ENCODE measurements around the gene FGD3. TPM values are rescaled to one million over a fixed set of nuclear protein-coding genes. Genes with fewer than 3 reads are reported as not detected.

FGD3 gene
- total RNA-seq, 4 donors from 2014 or later, result 4.3 to 5.1 (median 4.9) TPM

DNA sequence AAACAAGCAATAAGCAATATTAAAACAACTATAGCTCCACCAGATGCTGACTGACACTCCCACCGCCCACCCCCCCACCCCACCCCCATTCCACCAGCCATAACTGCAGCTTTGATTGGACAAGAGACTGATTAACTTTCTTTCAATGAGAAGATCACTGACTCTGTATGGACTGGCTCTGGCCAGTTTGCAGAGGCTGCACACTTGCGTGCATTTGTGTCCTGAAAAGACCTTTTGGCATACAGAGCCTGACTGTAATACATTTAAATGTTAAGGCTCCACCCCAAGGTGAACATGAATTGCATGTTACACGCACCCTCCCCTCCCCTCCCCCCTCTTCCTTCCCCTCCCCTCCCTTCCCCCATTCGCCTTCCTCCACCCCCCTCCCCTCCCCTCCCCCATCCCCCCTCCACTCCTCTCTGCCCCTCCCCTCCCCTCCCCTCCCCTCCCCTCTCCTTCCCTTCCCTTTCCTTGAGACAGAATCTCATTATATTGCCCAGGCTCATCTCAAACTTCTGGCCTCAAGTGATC, 31.1 kb downstream of the FGD3 start:
- H3K27ac ChIP-seq (replicated peaks in 1 of 4), result no peak overlapping the region
- no peak for DNase-seq (ENCODE audit: extremely low spot score)
- peaks cover 0 to 4% (median 0%) of the 10 kb centered on the region in 4 donors for H3K36me3 ChIP-seq
- H3K9me3 ChIP-seq, result no peaks in the 10 kb centered on the region
- 47% methylated on average over 3 of the region's 4 CpGs for WGBS
- H3K4me3 ChIP-seq, result no peak overlapping the region
- H3K4me1 ChIP-seq, result peaks cover 0 to 14% (median 5%) of the 10 kb centered on the region in 4 donors
- intact Hi-C loops (cut with DNase I), result no loop called here
- H3K27me3 ChIP-seq, result no peaks in the 10 kb centered on the region
- no peak for TF ChIP-seq POLR2A (IDR thresholded peaks at IDR 0.05; ENCODE audit: low read depth)
- TF ChIP-seq, protein P1, sequence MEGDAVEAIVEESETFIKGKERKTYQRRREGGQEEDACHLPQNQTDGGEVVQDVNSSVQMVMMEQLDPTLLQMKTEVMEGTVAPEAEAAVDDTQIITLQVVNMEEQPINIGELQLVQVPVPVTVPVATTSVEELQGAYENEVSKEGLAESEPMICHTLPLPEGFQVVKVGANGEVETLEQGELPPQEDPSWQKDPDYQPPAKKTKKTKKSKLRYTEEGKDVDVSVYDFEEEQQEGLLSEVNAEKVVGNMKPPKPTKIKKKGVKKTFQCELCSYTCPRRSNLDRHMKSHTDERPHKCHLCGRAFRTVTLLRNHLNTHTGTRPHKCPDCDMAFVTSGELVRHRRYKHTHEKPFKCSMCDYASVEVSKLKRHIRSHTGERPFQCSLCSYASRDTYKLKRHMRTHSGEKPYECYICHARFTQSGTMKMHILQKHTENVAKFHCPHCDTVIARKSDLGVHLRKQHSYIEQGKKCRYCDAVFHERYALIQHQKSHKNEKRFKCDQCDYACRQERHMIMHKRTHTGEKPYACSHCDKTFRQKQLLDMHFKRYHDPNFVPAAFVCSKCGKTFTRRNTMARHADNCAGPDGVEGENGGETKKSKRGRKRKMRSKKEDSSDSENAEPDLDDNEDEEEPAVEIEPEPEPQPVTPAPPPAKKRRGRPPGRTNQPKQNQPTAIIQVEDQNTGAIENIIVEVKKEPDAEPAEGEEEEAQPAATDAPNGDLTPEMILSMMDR (IDR thresholded peaks at IDR 0.05), result no peak
- no peak for TF ChIP-seq EP300 (IDR thresholded peaks at IDR 0.05)
- no peak for TF ChIP-seq POLR2AphosphoS5 (IDR thresholded peaks at IDR 0.05)

DNA sequence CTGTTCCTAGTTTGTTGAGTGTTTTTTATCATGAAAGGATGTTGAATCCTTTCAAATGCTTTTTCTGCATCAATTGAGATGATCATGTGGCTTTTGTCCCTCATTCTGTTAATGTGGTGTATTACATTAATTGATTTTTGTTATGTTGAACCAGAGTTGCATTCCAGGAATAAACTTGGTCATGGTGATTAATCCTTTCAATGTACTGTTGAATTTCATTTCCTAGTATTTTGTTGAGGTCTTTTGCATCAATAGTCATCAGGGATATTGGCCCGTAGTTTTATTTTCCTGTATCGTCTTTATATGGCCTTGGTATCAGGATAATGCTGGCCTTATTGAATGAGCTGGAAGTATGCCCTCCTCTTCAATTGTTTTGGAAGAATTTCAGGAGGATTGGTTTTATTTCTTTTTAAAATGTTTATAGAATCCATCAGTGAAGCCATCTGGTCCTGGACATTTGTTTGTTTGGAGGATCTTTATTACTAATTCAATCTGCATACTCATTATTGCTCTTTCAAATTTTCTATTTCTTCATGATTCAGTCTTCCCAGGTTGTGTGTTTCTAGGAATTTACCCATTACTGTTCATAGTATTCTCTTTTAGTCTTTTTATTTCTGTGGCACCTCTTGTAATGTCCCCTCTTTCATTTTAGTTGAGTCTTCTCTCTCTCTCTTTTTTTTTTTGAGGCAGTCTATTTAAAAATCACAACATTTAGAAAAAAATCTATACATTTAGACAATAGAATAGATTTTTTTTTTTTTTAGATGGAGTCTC, 32.1 kb downstream of the FGD3 start:
- H3K27ac ChIP-seq (replicated peaks in 1 of 4), result no peak overlapping the region
- 64% methylated on average over 2 of the region's 2 CpGs for WGBS
- TF ChIP-seq POLR2AphosphoS5 (IDR thresholded peaks at IDR 0.05) (no peak), EP300 (IDR thresholded peaks at IDR 0.05) (no peak), POLR2A (IDR thresholded peaks at IDR 0.05; ENCODE audit: low read depth) (no peak)
- TF ChIP-seq, protein P1 (IDR thresholded peaks at IDR 0.05), result no peak

DNA sequence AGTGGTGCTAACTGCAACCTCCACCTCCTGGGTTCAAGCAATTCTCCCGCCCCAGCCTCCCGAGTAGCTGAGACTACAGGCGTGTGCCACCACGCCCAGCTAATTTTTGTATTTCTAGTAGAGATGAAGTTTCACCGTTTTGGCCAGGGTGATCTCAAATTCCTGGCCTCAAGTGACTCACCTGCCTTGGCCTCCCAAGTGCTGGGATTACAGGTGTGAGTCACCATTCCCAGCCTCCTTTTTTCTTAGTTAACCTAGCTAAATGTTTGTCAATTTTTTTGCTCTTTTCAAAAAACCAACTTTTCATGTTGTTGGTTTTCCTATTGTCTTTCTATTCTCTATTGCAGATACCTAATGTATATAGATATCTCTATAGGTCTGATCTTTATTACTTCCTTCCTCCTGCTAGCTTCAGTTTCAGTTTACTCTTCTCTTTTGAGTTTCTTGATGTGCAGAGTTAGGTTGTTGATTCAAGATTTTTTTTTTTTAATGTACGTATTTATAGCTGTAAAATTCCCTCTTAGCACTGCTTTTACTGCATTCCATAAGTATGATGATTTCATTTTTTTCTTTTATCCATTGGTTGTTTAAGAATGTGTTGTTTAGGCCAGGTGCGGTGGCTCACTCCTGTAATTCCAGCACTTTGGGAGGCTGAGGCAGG, 32.9 kb downstream of the FGD3 start:
- Histone ChIP-seq H3K9me3 (peaks cover 0 to 4% (median 0%) of the 10 kb centered on the region in 4 donors), H3K4me3 (no peak overlapping the region), H3K36me3 (peaks cover 0 to 4% (median 0%) of the 10 kb centered on the region in 4 donors), H3K27ac (replicated peaks in 1 of 4) (no peak overlapping the region), H3K27me3 (no peaks in the 10 kb centered on the region), H3K4me1 (peaks cover 0 to 14% (median 5%) of the 10 kb centered on the region in 4 donors)
- no peak for DNase-seq (ENCODE audit: extremely low spot score)
- no peak for TF ChIP-seq EP300 (IDR thresholded peaks at IDR 0.05)
- no peak for TF ChIP-seq POLR2AphosphoS5 (IDR thresholded peaks at IDR 0.05)
- TF ChIP-seq, protein P1 (IDR thresholded peaks at IDR 0.05), result no peak
- TF ChIP-seq POLR2A (IDR thresholded peaks at IDR 0.05; ENCODE audit: low read depth), result no peak
- intact Hi-C loops (cut with DNase I), result no loop called here
- WGBS, result 84% methylated on average over 7 of the region's 7 CpGs

More for the DNA sequence above, 32.1 kb downstream of the FGD3 start:
- DNase-seq (ENCODE audit: extremely low spot score), result no peak
- Histone ChIP-seq H3K4me1 (peaks cover 0 to 14% (median 5%) of the 10 kb centered on the region in 4 donors), H3K9me3 (peaks cover 0 to 4% (median 0%) of the 10 kb centered on the region in 4 donors), H3K36me3 (peaks cover 0 to 4% (median 0%) of the 10 kb centered on the region in 4 donors), H3K4me3 (no peak overlapping the region), H3K27me3 (no peaks in the 10 kb centered on the region)
- intact Hi-C loops (cut with DNase I), result no loop called here

DNA sequence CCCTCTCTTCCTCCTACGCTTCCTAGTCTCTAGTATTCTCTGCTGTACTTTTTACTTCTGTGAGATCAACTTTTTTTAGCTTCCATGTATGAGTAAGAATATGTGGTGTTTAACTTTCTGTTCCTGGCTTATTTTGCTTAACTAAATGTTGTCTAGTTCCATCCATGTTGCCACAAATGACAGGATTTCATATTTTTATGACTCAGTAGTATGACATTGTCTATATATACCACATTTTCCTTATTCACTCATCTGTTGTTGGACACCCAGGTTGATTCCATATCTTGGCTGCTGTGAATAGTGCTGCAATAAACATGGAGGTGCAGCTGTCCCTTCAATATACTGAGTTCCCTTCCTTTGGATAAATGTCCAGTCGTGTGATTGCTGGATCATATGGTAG, 34.8 kb downstream of the FGD3 start:
- H3K9me3 ChIP-seq, result peaks cover 0 to 4% (median 0%) of the 10 kb centered on the region in 4 donors
- peaks cover 0 to 14% (median 5%) of the 10 kb centered on the region in 4 donors for H3K4me1 ChIP-seq
- no peak overlapping the region for H3K4me3 ChIP-seq
- 88% methylated on average over 2 of the region's 2 CpGs for WGBS
- TF ChIP-seq POLR2AphosphoS5 (IDR thresholded peaks at IDR 0.05) (no peak), EP300 (IDR thresholded peaks at IDR 0.05) (no peak), POLR2A (IDR thresholded peaks at IDR 0.05; ENCODE audit: low read depth) (no peak)
- TF ChIP-seq, protein P1 (IDR thresholded peaks at IDR 0.05), result no peak
- no peaks in the 10 kb centered on the region for H3K36me3 ChIP-seq
- H3K27ac ChIP-seq (replicated peaks in 1 of 4), result no peak overlapping the region
- intact Hi-C loops (cut with DNase I), result no loop called here
- no peak for DNase-seq (ENCODE audit: extremely low spot score)
- no peaks in the 10 kb centered on the region for H3K27me3 ChIP-seq

Data from esophagus muscularis mucosa (tissue), 4 donors.